HL-60 (cell line): ENCODE data around the gene TTLL1.

Experiments
- CTCF ChIP-seq: IDR thresholded peaks from one replicate; pipeline ENCODE4 v1.5.1; 2011; ENCODE audit warnings: low read length, control low read depth, inconsistent platforms; ENCODE audit not compliant: insufficient read depth
- GABPA ChIP-seq: IDR thresholded peaks from 2 replicates; pipeline ENCODE4 v1.6.1; 2012; ENCODE audit warnings: low read depth
- POLR2AphosphoS5 ChIP-seq: IDR thresholded peaks from 2 replicates; pipeline ENCODE4 v1.6.1; 2012; ENCODE audit warnings: low read depth
- SPI1 ChIP-seq: IDR thresholded peaks from 2 replicates; pipeline ENCODE4 v1.6.1; 2012; ENCODE audit warnings: low read depth, mild to moderate bottlenecking, borderline replicate concordance

- no peak for TF ChIP-seq CTCF
- no peak for TF ChIP-seq POLR2AphosphoS5
- no peak for TF ChIP-seq SPI1
- no peak for TF ChIP-seq GABPA
These were observed 7.2 kb downstream of the TTLL1 start for GRCh38 chr22:43081968-43082367.
